AG04450 (cell line): ENCODE measurements around the gene AMOTL2. TPM values are rescaled to one million over a fixed set of nuclear protein-coding genes. Genes with fewer than 3 reads are reported as not detected.

Experiments used
- CTCF ChIA-PET: fragments of 300-600, 350-600 bp; formaldehyde crosslinking; extraction: SDS; loops from one replicate; lab custom pipeline; 2022; ENCODE audit warnings: antibody characterized with exemption, inconsistent platforms; lab: Charles Lee
- POLR2A ChIA-PET: fragments of 350-600 bp; formaldehyde crosslinking; extraction: SDS; loops from one replicate; lab custom pipeline; 2021; ENCODE audit warnings: antibody characterized with exemption, inconsistent platforms; lab: Yijun Ruan, JAX
- DNase-seq: peaks from one replicate; pipeline ENCODE4 v3.0.0-alpha.2; 2011; ENCODE audit warnings: low read depth, low spot score
- H3K27ac ChIP-seq: one replicate; pipeline ENCODE4 v1.5.1; 2012; ENCODE audit warnings: low read depth, low read length, control low read depth
- H3K27me3 ChIP-seq: one replicate; pipeline ENCODE4 v1.6.0; 2012; ENCODE audit warnings: low read length; ENCODE audit not compliant: control insufficient read depth, insufficient read depth
- H3K4me3 ChIP-seq: 2 replicates; pipeline ENCODE4 v1.5.1; 2011; ENCODE audit warnings: mild to moderate bottlenecking, low read depth, low read length, control low read depth
- H3K9me3 ChIP-seq: 2 replicates; pipeline ENCODE4 v1.5.1; 2012; ENCODE audit warnings: low read length; ENCODE audit not compliant: control insufficient read depth, insufficient read depth
- polyA plus RNA-seq: library from polyadenylated mRNA; depleted of rRNA; stranded (reverse); fragments of >200 nt; gene quantifications from 2 replicates; pipeline ENCODE4 v1.2.3, GENCODE V29; 2011
- TF ChIP-seq, protein P1 (sequence below): IDR thresholded peaks from 2 replicates; pipeline ENCODE4 v1.5.1; 2011; ENCODE audit warnings: low read depth, low read length, control low read depth, inconsistent platforms

The AMOTL2 gene
- polyA plus RNA-seq, 1 experiment, result 74.5 TPM

GRCh38 chr3:134312072-134312872 lies 62.0 kb downstream of the AMOTL2 start:
- H3K9me3 ChIP-seq, result peaks cover 3% of the 10 kb centered on the region; the same call in 1 of the 2 replicates
- no peak overlapping the region for H3K27ac ChIP-seq
- ChIA-PET POLR2A (interaction anchor here (1.0 to 6.4 kb wide), 5 partner anchors 13 to 60 kb away, joined by 3 to 90 read pairs (median 5); no protein-coding TSS in a partner anchor), CTCF (interaction anchor here (0.7 to 7.8 kb wide), 10 partner anchors 16 to 175 kb away, joined by 3 to 55 read pairs (median 4); no protein-coding TSS in a partner anchor)
- H3K27me3 ChIP-seq, result no peaks in the 10 kb centered on the region
- TF ChIP-seq, protein P1, sequence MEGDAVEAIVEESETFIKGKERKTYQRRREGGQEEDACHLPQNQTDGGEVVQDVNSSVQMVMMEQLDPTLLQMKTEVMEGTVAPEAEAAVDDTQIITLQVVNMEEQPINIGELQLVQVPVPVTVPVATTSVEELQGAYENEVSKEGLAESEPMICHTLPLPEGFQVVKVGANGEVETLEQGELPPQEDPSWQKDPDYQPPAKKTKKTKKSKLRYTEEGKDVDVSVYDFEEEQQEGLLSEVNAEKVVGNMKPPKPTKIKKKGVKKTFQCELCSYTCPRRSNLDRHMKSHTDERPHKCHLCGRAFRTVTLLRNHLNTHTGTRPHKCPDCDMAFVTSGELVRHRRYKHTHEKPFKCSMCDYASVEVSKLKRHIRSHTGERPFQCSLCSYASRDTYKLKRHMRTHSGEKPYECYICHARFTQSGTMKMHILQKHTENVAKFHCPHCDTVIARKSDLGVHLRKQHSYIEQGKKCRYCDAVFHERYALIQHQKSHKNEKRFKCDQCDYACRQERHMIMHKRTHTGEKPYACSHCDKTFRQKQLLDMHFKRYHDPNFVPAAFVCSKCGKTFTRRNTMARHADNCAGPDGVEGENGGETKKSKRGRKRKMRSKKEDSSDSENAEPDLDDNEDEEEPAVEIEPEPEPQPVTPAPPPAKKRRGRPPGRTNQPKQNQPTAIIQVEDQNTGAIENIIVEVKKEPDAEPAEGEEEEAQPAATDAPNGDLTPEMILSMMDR, result no peak
- no peak for DNase-seq
- H3K4me3 ChIP-seq, result no peak overlapping the region

- TF ChIP-seq, protein P1, result no peak
- H3K27me3 ChIP-seq, result no peaks in the 10 kb centered on the region
- no peak for DNase-seq
- POLR2A ChIA-PET, result interaction anchor here (1.0 to 6.4 kb wide), 6 partner anchors 16 to 62 kb away, joined by 3 to 90 read pairs (median 8); partner anchors contain the start of gene AMOTL2
- H3K9me3 ChIP-seq, result peaks cover 3% of the 10 kb centered on the region; the same call in 1 of the 2 replicates
- H3K27ac ChIP-seq, result peak overlapping the region; percentile 24
- H3K4me3 ChIP-seq, result no peak overlapping the region
- CTCF ChIA-PET, result interaction anchor here (0.9 to 7.8 kb wide), 4 partner anchors 45 to 166 kb away, joined by 3 to 306 read pairs (median 30); no protein-coding TSS in a partner anchor
Measured at GRCh38 chr3:134311693-134312071, 62.6 kb downstream of the AMOTL2 start.

DNA sequence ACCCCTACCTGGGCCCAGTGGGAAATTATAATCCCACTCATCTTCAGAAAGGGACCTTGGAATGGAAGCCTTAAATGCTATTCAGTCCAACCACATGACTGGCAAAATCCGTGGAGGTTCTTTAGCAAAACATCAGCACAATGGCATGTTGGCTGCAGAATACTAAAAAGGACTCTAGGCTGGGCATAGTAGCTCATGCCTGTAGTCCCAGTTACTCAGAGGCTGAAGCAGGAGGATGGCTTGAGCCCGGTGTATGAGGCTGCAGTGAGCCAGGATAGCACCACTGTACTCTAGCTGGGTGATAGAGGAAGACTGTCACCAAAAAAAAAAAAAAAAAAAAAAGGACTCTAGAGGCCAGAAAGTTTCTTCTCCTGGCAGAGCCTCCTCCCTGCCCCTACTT lies 63.0 kb downstream of the AMOTL2 start:
- ChIA-PET CTCF (interaction anchor here (0.9 to 7.8 kb wide), 4 partner anchors 46 to 167 kb away, joined by 3 to 306 read pairs (median 30); no protein-coding TSS in a partner anchor), POLR2A (interaction anchor here (0.5 to 6.4 kb wide), 7 partner anchors 19 to 132 kb away, joined by 3 to 90 read pairs (median 5); partner anchors contain the start of gene AMOTL2)
- no peak overlapping the region for H3K4me3 ChIP-seq
- H3K27me3 ChIP-seq, result no peaks in the 10 kb centered on the region
- H3K27ac ChIP-seq, result peak overlapping the region; percentile 52
- no peak for DNase-seq
- TF ChIP-seq, protein P1, result no peak
- H3K9me3 ChIP-seq, result peaks cover 3% of the 10 kb centered on the region; the same call in 1 of the 2 replicates

DNA sequence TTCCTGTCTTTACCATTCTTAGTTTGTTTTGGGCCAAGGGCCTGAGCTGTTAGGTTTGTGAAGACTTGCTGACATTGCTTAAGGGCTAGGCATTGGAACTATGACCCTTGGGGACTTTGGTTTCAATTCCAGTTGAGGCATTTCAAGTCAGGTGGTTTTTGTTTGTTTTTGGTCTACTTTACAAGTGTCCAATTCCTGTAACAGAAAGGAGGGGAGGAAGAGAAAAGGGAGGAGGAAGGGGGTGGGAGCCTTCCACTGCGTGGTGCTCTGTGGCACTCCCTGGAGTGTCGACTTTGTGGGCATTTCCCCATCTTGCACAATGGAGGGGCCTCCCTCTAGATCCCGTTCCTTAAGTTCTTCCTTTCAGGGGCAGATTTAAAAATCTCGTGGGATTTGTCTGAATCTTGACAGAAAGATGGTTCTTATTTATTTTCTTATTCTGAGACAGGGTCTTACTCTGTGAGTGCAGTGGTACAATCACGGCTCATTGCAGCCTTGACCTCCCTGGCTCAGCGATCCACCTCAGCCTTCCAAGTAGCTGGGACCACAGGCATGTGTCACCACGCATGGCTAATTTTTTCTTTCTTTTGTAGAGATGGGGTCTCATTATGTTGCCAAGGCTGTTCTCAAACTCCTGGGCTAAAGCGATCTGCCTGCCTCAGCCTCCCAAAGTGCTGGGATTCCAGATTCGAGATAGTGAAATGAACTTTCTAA lies 64.1 kb downstream of the AMOTL2 start:
- peaks cover 3% of the 10 kb centered on the region; the same call in 1 of the 2 replicates for H3K9me3 ChIP-seq
- no peak for DNase-seq
- TF ChIP-seq, protein P1, result no peak
- POLR2A ChIA-PET, result interaction anchor here (1.0 to 6.4 kb wide), 2 partner anchors 55 to 62 kb away, joined by 3 to 90 read pairs; no protein-coding TSS in a partner anchor
- CTCF ChIA-PET, result interaction anchor here (0.7 to 7.8 kb wide), 5 partner anchors 47 to 183 kb away, joined by 3 to 306 read pairs (median 10); no protein-coding TSS in a partner anchor
- no peak overlapping the region for H3K27ac ChIP-seq
- H3K27me3 ChIP-seq, result no peaks in the 10 kb centered on the region
- H3K4me3 ChIP-seq, result no peak overlapping the region
